Measurements from ENCODE around the gene KRTAP16-1. TPM values are rescaled to one million over a fixed set of nuclear protein-coding genes. Genes with fewer than 3 reads are reported as not detected.

KRTAP16-1 gene
- polyA plus RNA-seq, 1 experiment, result not detected

- Histone ChIP-seq H3K27ac (ENCODE audit: low read depth, low read length) (no peak overlapping the region), H3K4me3 (ENCODE audit: low read depth, low read length) (no peak overlapping the region), H3K9me3 (ENCODE audit: control insufficient read depth, insufficient read depth, low read length) (no peaks in the 10 kb centered on the region; the same call in 1 of the 2 replicates), H3K27me3 (ENCODE audit: control insufficient read depth, insufficient read depth, low read length) (no peaks in the 10 kb centered on the region)
- DNase-seq (ENCODE audit: low read depth, low spot score), result no peak
- CTCF ChIA-PET, result interaction anchor here (2.2 kb wide), 1 partner anchor 13 kb away, joined by 10 read pairs; no protein-coding TSS in a partner anchor
- TF ChIP-seq CTCF (IDR thresholded peaks at IDR 0.05; ENCODE audit: low read depth, low read length), result no peak
- POLR2A ChIA-PET, result no interaction called here
Measured at GRCh38 chr17:41334385-41335305, 25.5 kb upstream of the KRTAP16-1 start.

GRCh38 chr17:41333836-41334235 lies 24.7 kb upstream of the KRTAP16-1 start:
- ChIA-PET CTCF (interaction anchor here (0.9 to 2.2 kb wide), 2 partner anchors 12 to 215 kb away, joined by 3 to 10 read pairs; no protein-coding TSS in a partner anchor), POLR2A (no interaction called here)
- no peak for TF ChIP-seq CTCF (IDR thresholded peaks at IDR 0.05; ENCODE audit: low read depth, low read length)
- no peaks in the 10 kb centered on the region for H3K27me3 ChIP-seq (ENCODE audit: control insufficient read depth, insufficient read depth, low read length)
- no peak overlapping the region for H3K4me3 ChIP-seq (ENCODE audit: low read depth, low read length)
- H3K9me3 ChIP-seq (ENCODE audit: control insufficient read depth, insufficient read depth, low read length), result no peaks in the 10 kb centered on the region; the same call in 1 of the 2 replicates
- H3K27ac ChIP-seq (ENCODE audit: low read depth, low read length), result no peak overlapping the region
- DNase-seq (ENCODE audit: low read depth, low spot score), result no peak

- Histone ChIP-seq H3K9me3 (ENCODE audit: control insufficient read depth, insufficient read depth, low read length) (no peaks in the 10 kb centered on the region; the same call in 1 of the 2 replicates), H3K27ac (ENCODE audit: low read depth, low read length) (no peak overlapping the region), H3K27me3 (ENCODE audit: control insufficient read depth, insufficient read depth, low read length) (no peaks in the 10 kb centered on the region), H3K4me3 (ENCODE audit: low read depth, low read length) (no peak overlapping the region)
- ChIA-PET CTCF (interaction anchor here (0.9 to 2.2 kb wide), 2 partner anchors 11 to 216 kb away, joined by 3 to 10 read pairs; no protein-coding TSS in a partner anchor), POLR2A (no interaction called here)
- no peak for DNase-seq (ENCODE audit: low read depth, low spot score)
- TF ChIP-seq CTCF (IDR thresholded peaks at IDR 0.05; ENCODE audit: low read depth, low read length), result no peak
Measured at GRCh38 chr17:41333098-41333497, 24.0 kb upstream of the KRTAP16-1 start.

GRCh38 chr17:41332239-41332638 lies 23.1 kb upstream of the KRTAP16-1 start:
- no peak for DNase-seq (ENCODE audit: low read depth, low spot score)
- ChIA-PET CTCF (interaction anchor here (1.0 to 2.6 kb wide), 3 partner anchors 10 to 316 kb away, joined by 4 to 11 read pairs (median 4); no protein-coding TSS in a partner anchor), POLR2A (no interaction called here)
- Histone ChIP-seq H3K9me3 (ENCODE audit: control insufficient read depth, insufficient read depth, low read length) (no peaks in the 10 kb centered on the region; the same call in 1 of the 2 replicates), H3K27ac (ENCODE audit: low read depth, low read length) (no peak overlapping the region), H3K27me3 (ENCODE audit: control insufficient read depth, insufficient read depth, low read length) (no peaks in the 10 kb centered on the region), H3K4me3 (ENCODE audit: low read depth, low read length) (no peak overlapping the region)
- no peak for TF ChIP-seq CTCF (IDR thresholded peaks at IDR 0.05; ENCODE audit: low read depth, low read length)

GRCh38 chr17:41331606-41332005 lies 22.5 kb upstream of the KRTAP16-1 start:
- DNase-seq (ENCODE audit: low read depth, low spot score), result no peak

More at GRCh38 chr17:41331606-41332005, 22.5 kb upstream of the KRTAP16-1 start:
- H3K27ac ChIP-seq (ENCODE audit: low read depth, low read length), result no peak overlapping the region
- no peaks in the 10 kb centered on the region for H3K27me3 ChIP-seq (ENCODE audit: control insufficient read depth, insufficient read depth, low read length)
- CTCF ChIA-PET, result interaction anchor here (1.0 to 2.6 kb wide), 3 partner anchors 9 to 317 kb away, joined by 4 to 11 read pairs (median 4); no protein-coding TSS in a partner anchor
- no peaks in the 10 kb centered on the region; the same call in 1 of the 2 replicates for H3K9me3 ChIP-seq (ENCODE audit: control insufficient read depth, insufficient read depth, low read length)
- POLR2A ChIA-PET, result no interaction called here
- H3K4me3 ChIP-seq (ENCODE audit: low read depth, low read length), result no peak overlapping the region
- no peak for TF ChIP-seq CTCF (IDR thresholded peaks at IDR 0.05; ENCODE audit: low read depth, low read length)
